ENCODE results near the gene RAMP3. TPM values are rescaled to one million over a fixed set of nuclear protein-coding genes. Genes with fewer than 3 reads are reported as not detected.

Gene RAMP3
- total and polyA plus RNA-seq, 9 of the 15 experiments (the other 6 are each of a cell fraction or from before 2014, with no cell fraction given) = not detected

DNA sequence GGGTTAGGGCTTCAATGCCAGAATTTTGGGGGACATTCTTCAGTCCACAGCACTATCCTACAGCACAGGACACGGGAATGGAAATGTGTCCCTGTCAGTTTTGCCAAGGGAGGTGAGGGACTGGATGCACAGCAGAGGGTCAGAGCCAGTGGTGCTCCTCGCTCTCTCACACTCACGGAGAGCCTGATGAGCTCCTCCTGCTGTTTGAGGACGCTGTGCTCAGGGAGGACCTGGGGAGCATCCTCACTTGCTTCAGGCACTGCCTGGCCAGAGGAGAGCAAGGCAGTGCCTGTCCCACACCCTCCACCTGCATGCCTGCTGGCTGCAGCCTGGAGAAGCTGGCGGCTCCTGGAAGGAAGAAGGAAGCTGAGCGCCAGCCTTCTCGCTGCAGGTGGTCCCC lies 58.6 kb downstream of the RAMP3 start:
- Histone ChIP-seq H3K4me2 (ENCODE audit: insufficient read depth, low read length) (no peak overlapping the region), H3K27me3 (ENCODE audit: control insufficient read depth in 2 of 2, insufficient read depth in 2 of 2, low read length in 2 of 2) (peaks cover 11 to 42% of the 10 kb centered on the region in 2 experiments; a peak in 4 of 5 replicates), H3K9ac (ENCODE audit: insufficient read depth in 1 of 2, low read depth in 2 of 2, low read length in 2 of 2) (no peak overlapping the region), H3K36me3 (ENCODE audit: control insufficient read depth, insufficient read depth, low read length) (no peaks in the 10 kb centered on the region), H2AFZ (ENCODE audit: low read depth, low read length) (no peak overlapping the region), H3K9me1 (ENCODE audit: control insufficient read depth, insufficient read depth, low read length) (no peaks in the 10 kb centered on the region), H4K20me1 (replicated peaks; ENCODE audit: control insufficient read depth, insufficient read depth, low read length) (no peaks in the 10 kb centered on the region; the same call in 1 of the 2 replicates), H3K4me1 (replicated peaks in 1 of 2; ENCODE audit: control insufficient read depth in 2 of 2, insufficient read depth in 2 of 2, low read length in 2 of 2) (peaks cover 0 to 3% of the 10 kb centered on the region in 2 experiments; a peak in 1 of 5 replicates), H3K27ac (ENCODE audit: extremely low read depth, low read depth, low read length) (no peak overlapping the region), H3K4me3 (no peak overlapping the region), H3K79me2 (ENCODE audit: control insufficient read depth, insufficient read depth, low read length) (no peaks in the 10 kb centered on the region), H3K9me3 (replicated peaks; ENCODE audit: control insufficient read depth, insufficient read depth, low read depth, low read length) (no peaks in the 10 kb centered on the region)
- CTCF ChIA-PET (ENCODE audit: low intra/inter-chr PET ratio) = no interaction called here
- POLR2A ChIA-PET = interaction anchor here (1.2 to 1.4 kb wide), 2 partner anchors 11 to 14 kb away, joined by 3 to 7 read pairs; no protein-coding TSS in a partner anchor
- in situ Hi-C loops (cut with MboI) (no loop called here), intact Hi-C loops (cut with micrococcal nuclease) (no loop called here)
- FAIRE-seq (no peak), ATAC-seq (no peak), DNase-seq (ENCODE audit: extremely low read depth in 1 of 4, low spot score in 3 of 4) (no peak)
- 0% methylated on average over 7 of the region's 7 CpGs for WGBS (ENCODE audit: insufficient coverage, low coverage, missing lambda C conversion rate)
- TF ChIP-seq CEBPB (tag; IDR thresholded peaks at IDR 0.05) = no peak
- TF ChIP-seq ZNF263 (CRISPR knock-in tag; IDR thresholded peaks at IDR 0.05; ENCODE audit: borderline replicate concordance) = peak; percentile 75; the same call in 1 of the 2 replicates
- no peak for TF ChIP-seq BDP1 (IDR thresholded peaks at IDR 0.05; ENCODE audit: insufficient read depth, insufficient read length)
- BruUV-seq (replicated peaks) = no TSS peak

- Histone ChIP-seq H3K27me3 (ENCODE audit: control insufficient read depth in 2 of 2, insufficient read depth in 2 of 2, low read length in 2 of 2) (peaks cover 13 to 37% of the 10 kb centered on the region in 2 experiments), H3K36me3 (ENCODE audit: control insufficient read depth, insufficient read depth, low read length) (no peaks in the 10 kb centered on the region), H4K20me1 (replicated peaks; ENCODE audit: control insufficient read depth, insufficient read depth, low read length) (no peaks in the 10 kb centered on the region; the same call in 1 of the 2 replicates), H3K27ac (ENCODE audit: extremely low read depth, low read depth, low read length) (no peak overlapping the region), H2AFZ (ENCODE audit: low read depth, low read length) (no peak overlapping the region), H3K4me1 (replicated peaks in 1 of 2; ENCODE audit: control insufficient read depth in 2 of 2, insufficient read depth in 2 of 2, low read length in 2 of 2) (peaks cover 0 to 3% of the 10 kb centered on the region in 2 experiments; a peak in 1 of 5 replicates), H3K9me3 (replicated peaks; ENCODE audit: control insufficient read depth, insufficient read depth, low read depth, low read length) (no peaks in the 10 kb centered on the region), H3K79me2 (ENCODE audit: control insufficient read depth, insufficient read depth, low read length) (no peaks in the 10 kb centered on the region), H3K9ac (ENCODE audit: insufficient read depth in 1 of 2, low read depth in 2 of 2, low read length in 2 of 2) (no peak overlapping the region), H3K9me1 (ENCODE audit: control insufficient read depth, insufficient read depth, low read length) (no peaks in the 10 kb centered on the region), H3K4me3 (no peak overlapping the region), H3K4me2 (ENCODE audit: insufficient read depth, low read length) (no peak overlapping the region)
- POLR2A ChIA-PET = interaction anchor here (0.6 to 1.2 kb wide), 2 partner anchors 13 to 14 kb away, joined by 3 to 7 read pairs; no protein-coding TSS in a partner anchor
- no peak for ATAC-seq
- BruUV-seq (replicated peaks) = no TSS peak
- FAIRE-seq = no peak
- no peak for DNase-seq (ENCODE audit: extremely low read depth in 1 of 4, low spot score in 3 of 4)
- in situ Hi-C loops (cut with MboI) = no loop called here
- intact Hi-C loops (cut with micrococcal nuclease) = loop anchor here (1.0 kb wide), 1 partner anchor 44 kb away; no protein-coding TSS in a partner anchor
- 0% methylated on average over 11 of the region's 11 CpGs for WGBS (ENCODE audit: insufficient coverage, low coverage, missing lambda C conversion rate)
- CTCF ChIA-PET (ENCODE audit: low intra/inter-chr PET ratio) = interaction anchor here (0.9 kb wide), 1 partner anchor 62 kb away, joined by 3 read pairs; no protein-coding TSS in a partner anchor
- TF ChIP-seq CBX2 (IDR thresholded peaks at IDR 0.05; ENCODE audit: insufficient read depth, low read length, poor library complexity, severe bottlenecking) (no peak), PHF8 (IDR thresholded peaks at IDR 0.05; ENCODE audit: borderline replicate concordance, low read length) (no peak), GTF2A2 (tag; IDR thresholded peaks at IDR 0.05) (no peak), RNF2 (IDR thresholded peaks at IDR 0.05) (no peak), SMAD4 (CRISPR knock-in tag; conservative IDR thresholded peaks at IDR 0.05) (no peak), HNRNPLL (IDR thresholded peaks at IDR 0.05; ENCODE audit: low read depth, low read length, poor library complexity, severe bottlenecking) (no peak)
- TF ChIP-seq, protein P1, sequence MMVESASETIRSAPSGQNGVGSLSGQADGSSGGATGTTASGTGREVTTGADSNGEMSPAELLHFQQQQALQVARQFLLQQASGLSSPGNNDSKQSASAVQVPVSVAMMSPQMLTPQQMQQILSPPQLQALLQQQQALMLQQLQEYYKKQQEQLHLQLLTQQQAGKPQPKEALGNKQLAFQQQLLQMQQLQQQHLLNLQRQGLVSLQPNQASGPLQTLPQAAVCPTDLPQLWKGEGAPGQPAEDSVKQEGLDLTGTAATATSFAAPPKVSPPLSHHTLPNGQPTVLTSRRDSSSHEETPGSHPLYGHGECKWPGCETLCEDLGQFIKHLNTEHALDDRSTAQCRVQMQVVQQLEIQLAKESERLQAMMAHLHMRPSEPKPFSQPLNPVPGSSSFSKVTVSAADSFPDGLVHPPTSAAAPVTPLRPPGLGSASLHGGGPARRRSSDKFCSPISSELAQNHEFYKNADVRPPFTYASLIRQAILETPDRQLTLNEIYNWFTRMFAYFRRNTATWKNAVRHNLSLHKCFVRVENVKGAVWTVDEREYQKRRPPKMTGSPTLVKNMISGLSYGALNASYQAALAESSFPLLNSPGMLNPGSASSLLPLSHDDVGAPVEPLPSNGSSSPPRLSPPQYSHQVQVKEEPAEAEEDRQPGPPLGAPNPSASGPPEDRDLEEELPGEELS (CRISPR knock-in tag; IDR thresholded peaks at IDR 0.05; ENCODE audit: borderline replicate concordance) = no peak
- TF ChIP-seq, protein P2, sequence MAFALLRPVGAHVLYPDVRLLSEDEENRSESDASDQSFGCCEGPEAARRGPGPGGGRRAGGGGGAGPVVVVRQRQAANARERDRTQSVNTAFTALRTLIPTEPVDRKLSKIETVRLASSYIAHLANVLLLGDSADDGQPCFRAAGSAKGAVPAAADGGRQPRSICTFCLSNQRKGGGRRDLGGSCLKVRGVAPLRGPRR (CRISPR knock-in tag; IDR thresholded peaks at IDR 0.05) = no peak
Measured at GRCh38 chr7:45216622-45217165, 59.1 kb downstream of the RAMP3 start.
